Stimulated activated CD4-positive, alpha-beta T cell treated with anti-CD3 and anti-CD28 coated beads, Interleukin-2, amount 100 ng/mL, for 4 hours (primary cell): ENCODE measurements around the gene MSLN.
"Not testable (repeated sequence)": the region's sequence is repeated elsewhere in the genome, so short reads cannot be mapped to it uniquely, and the experiment has no call there.

Source experiments
- DNase-seq: peaks from one replicate; pipeline ENCODE4 v3.0.0-alpha.2; 2020; ENCODE audit warnings: low read depth

The MSLN gene

DNA sequence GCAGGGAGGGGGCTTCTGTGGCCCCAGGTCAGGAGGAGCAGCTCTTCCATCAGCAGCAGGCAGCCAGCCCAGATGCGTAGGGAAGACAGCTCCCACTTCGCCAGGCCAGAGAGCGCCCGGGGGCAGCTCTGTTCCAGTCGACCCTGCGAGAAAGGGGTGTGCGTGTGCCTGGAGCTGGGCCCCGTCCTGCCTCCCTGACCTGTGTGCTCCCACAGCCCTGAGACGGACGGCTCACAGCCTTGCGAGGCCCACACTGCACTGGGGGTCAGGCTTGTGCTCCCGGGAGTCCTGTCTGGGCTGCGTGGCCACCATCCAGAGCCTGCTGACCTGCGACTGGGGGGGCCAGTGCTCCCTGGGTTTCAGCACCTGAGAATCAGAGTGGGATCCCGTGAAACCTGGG lies 469 bp upstream of the MSLN start:
- no peak for DNase-seq

DNA sequence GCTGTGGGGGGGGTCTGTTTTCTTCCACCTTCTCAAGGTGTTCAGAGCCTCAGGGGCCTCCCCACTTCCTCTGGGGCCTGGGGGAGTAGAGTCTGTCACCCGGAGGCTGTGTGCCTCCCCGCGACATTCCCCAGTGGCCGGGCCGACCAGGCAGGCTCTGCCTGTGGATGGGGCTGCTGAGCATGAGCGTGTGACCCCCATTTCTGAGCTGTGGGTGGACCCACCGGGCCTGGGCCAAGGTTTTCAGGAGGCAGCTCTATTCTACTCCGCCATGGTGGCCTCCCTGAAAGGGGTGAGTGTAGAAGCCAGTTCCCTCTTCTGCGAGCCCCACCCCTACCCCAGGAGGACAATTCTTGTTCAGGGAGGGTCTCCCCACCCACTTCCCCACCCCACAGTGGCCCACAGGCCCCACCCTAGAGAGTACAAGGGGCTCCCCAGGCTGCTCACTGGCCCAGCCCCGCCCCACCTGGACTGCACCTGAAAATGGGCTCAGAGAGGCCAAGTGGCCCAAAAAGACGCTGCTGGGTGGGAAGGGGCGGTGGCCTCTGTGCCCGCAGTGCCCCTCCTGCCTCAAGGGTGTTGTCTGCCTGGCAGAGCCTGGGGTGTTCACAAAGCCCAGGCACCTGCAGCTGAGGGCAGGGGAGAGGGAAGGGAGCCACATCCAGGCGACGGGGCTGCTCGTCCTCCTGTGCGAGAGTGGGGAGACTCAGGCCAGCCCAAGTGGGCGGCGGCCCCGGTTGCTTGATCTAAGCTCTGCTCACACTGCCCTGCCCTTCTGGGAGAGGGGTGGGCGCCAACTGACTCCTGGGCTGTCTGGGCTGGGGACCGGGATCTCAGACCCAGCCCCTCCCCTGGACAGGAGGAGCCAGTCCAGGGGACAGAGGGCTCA lies 1.3 kb downstream of the MSLN start:
- no peak for DNase-seq

DNA sequence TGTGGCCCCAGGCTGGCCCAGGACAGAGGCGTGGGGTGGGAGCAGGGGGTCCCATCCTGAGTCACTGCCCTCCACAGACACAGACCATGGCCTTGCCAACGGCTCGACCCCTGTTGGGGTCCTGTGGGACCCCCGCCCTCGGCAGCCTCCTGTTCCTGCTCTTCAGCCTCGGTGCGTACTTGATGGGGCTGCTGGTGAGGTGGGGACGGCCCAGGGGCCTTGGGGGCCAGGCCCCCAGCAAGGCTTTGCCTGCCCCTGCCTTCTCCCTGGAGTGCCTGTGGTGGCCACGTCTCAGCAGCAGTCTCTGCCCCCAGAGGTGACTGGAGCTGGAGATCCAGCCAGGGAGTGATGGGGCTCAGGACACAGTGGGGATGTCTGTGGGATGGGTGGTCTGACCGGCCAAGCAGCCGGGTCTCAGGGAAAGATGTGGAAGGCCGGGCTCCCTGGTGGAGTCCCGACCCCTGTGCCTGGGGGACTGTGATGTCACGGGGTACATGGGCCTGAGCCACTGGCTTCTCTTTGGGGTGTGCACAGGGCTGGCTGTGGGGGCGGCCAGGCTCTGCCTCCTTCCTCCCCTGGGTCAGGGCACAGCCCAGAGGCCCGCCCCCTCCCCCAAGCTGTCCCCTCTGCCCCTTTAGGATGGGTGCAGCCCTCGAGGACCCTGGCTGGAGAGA lies 2.2 kb downstream of the MSLN start:
- DNase-seq: no peak

DNA sequence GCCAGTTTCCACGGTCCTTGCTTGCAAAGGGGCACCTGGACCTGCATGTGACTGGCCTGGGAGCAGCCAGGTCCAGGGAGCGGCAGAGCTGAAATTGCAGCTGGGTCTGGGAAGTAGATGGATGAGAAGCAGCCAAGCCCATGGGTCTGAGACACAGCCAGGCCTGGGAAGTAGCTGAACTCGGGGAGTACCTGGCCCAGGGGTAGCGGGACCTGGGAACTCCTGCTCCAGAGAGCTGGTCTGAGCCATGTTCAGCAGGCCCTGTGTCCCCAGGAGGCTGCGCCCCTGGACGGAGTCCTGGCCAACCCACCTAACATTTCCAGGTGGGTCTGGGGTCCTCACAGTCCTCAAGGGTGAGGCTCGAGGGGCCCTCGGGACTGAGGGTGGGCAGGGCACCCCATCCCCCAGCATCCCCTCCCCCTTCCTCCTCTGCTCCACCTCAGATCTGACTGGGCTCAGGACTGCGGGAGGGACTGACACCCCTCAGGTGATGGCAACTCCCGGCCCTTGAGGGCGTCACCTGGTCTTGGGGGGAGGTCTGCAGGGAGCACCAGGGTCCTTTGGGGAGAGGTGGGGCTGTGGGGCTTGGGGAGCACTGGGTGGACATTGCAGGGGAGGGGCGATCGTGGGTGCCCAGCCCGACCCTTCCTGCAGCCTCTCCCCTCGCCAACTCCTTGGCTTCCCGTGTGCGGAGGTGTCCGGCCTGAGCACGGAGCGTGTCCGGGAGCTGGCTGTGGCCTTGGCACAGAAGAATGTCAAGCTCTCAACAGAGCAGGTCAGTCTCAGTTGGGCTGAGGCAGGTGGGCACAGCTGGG lies 3.0 kb downstream of the MSLN start:
- no peak for DNase-seq

DNA sequence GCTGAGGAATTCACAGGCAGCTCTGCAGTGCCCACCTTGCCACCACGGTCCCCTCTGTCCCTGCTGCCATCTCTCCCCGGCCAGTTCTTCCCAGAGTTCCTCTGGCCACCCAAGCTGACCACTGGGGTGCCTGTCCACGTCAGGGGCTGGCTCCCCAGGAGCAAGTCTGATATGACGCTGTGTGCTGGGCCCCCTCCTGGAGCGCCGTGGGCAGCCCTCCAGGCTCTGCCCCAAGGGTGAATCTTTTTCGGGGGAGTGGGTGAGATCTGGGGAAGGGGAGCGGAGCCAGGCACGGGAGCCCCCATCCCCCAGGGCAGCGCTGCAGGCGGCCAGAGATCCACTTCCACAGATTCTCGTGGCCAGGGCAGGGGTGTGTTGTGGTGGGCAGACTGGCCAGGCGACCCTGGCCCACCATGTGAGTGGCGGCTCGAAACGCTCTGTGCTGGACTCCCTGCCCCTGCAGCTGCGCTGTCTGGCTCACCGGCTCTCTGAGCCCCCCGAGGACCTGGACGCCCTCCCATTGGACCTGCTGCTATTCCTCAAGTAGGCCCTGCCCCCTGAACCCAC lies 3.7 kb downstream of the MSLN start:
- no peak for DNase-seq

DNA sequence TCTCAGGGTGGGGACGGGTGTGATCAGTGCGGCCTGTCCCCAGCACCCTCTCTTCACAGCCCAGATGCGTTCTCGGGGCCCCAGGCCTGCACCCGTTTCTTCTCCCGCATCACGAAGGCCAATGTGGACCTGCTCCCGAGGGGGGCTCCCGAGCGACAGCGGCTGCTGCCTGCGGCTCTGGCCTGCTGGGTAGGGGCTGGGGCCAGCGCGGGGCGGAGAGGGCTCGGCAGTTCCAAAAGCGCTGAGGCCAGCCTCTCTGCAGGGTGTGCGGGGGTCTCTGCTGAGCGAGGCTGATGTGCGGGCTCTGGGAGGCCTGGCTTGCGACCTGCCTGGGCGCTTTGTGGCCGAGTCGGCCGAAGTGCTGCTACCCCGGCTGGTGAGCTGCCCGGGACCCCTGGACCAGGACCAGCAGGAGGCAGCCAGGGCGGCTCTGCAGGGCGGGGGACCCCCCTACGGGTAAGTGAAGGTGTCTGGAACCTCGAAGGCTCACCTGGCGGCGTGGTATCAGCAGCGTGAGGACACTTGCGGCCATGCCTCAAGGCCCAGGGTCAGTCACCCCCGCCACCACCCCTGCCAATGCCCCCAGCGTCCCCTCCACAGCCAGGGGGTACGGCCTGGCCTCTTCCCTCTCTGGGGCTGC lies 4.4 kb downstream of the MSLN start:
- DNase-seq: no peak

DNA sequence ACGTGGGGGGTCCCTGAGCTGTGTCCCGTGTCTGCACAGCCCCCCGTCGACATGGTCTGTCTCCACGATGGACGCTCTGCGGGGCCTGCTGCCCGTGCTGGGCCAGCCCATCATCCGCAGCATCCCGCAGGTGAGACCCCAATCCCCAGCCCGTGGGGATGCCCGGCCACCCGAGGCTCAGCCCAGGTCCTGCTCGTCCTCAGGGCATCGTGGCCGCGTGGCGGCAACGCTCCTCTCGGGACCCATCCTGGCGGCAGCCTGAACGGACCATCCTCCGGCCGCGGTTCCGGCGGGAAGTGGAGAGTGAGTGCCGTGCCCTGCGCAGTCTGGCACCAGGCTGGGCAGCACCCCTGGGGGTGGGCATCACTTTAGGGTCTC lies 4.9 kb downstream of the MSLN start:
- no peak for DNase-seq

DNA sequence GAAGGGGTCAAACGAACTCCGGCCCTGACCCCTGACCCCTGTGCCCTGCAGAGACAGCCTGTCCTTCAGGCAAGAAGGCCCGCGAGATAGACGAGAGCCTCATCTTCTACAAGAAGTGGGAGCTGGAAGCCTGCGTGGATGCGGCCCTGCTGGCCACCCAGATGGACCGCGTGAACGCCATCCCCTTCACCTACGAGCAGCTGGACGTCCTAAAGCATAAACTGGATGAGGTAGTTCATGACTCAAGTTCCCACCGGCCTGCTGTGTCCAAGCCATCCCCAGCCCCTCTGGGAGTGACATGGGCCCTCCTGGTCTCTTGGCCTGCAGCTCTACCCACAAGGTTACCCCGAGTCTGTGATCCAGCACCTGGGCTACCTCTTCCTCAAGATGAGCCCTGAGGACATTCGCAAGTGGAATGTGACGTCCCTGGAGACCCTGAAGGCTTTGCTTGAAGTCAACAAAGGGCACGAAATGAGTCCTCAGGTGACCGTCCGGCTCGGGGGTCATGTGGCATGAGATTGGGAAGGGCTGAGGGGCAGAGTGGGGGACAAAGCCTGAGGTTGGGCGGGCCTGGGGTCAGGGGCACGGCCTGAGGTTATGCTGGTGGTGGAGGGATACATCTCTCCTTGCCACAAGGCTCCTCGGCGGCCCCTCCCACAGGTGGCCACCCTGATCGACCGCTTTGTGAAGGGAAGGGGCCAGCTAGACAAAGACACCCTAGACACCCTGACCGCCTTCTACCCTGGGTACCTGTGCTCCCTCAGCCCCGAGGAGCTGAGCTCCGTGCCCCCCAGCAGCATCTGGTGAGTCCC lies 5.7 kb downstream of the MSLN start:
- no peak for DNase-seq

DNA sequence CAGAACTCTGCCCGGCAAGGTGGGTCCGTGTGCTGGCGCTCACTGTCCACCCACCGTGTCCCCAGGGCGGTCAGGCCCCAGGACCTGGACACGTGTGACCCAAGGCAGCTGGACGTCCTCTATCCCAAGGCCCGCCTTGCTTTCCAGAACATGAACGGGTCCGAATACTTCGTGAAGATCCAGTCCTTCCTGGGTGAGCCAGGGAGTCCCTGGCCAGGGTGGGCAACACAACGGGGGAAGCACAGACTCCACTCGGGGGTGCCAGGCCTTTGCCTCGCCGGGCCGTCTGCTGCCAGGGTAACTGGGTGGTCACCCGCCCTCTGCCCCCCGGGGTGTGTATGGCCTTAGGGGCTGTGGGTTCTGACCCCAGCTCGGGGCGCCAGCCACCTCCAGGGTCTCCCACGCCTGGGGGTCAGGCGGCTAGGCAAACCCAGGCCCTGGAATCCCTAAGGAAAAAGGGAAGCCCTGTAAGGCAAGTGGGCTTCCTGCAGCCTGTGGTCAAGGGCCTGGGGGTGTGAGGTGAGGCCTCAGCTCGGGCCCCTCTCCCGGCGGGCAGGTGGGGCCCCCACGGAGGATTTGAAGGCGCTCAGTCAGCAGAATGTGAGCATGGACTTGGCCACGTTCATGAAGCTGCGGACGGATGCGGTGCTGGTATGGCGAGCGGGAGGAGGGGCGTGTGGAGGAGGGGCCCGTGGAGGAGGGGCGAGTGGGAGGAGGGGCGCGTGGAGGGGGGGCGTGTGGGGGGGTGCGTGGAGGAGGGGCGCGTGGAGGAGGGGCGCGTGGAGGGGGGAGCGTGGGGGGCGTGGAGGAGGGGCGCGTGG lies 6.5 kb downstream of the MSLN start:
- no peak for DNase-seq

DNA sequence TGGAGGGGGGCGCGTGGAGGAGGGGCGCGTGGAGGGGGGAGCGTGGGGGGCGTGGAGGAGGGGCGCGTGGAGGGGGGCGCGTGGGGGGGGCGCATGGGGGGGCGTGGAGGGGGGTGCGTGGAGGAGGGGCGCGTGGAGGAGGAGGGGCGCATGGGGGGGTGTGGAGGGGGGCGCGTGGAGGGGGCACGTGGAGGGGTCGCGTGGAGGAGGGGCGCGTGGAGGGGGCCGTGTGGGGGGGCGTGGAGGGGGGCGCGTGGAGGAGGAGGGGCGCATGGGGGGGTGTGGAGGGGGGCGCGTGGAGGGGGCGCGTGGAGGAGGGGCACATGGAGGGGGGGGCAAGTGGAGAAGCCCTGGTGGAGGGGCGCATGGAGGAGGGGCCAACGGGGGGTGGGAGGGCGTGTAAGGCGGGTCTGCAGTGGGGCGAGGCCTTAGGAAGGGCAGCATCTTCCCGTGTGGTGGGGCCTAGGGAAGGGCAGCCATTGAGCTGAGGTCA lies 7.3 kb downstream of the MSLN start:
- DNase-seq: no peak

DNA sequence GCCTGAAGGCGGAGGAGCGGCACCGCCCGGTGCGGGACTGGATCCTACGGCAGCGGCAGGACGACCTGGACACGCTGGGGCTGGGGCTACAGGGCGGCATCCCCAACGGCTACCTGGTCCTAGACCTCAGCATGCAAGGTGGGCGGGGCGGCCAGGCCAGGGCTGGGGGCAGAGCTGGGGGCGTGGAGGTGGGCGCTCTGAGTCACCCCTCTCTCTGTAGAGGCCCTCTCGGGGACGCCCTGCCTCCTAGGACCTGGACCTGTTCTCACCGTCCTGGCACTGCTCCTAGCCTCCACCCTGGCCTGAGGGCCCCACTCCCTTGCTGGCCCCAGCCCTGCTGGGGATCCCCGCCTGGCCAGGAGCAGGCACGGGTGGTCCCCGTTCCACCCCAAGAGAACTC lies 7.9 kb downstream of the MSLN start:
- no peak for DNase-seq

DNA sequence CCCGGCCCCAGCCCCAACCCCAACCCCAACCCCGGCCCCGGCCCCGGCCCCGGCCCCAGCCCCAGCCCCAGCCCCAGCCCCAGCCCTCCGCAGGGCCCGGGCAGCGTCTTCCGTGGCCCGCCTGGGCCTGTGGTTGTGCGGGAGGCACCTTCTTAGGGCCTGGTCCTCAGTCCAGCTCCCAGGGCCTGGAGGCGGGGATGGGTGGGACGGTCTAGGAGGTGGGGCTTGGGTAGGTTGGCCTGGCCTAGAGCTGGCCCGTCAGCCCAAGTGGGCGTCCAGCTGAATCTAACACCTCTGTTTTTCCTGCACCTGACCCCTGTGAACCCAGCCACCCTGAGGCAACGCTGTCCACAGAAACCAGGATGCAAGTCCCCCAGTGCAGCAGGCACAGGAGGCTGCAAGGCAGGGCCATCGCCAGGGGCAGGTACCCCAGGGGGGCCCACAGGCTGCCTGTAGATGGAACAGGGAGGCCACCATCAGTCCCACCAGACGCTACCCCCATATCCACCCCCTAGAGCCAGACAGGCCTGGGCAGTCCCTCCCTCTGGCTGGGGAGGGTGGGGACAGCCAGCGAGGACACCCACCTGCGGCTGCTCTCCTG lies 8.8 kb downstream of the MSLN start:
- no peak for DNase-seq

DNA sequence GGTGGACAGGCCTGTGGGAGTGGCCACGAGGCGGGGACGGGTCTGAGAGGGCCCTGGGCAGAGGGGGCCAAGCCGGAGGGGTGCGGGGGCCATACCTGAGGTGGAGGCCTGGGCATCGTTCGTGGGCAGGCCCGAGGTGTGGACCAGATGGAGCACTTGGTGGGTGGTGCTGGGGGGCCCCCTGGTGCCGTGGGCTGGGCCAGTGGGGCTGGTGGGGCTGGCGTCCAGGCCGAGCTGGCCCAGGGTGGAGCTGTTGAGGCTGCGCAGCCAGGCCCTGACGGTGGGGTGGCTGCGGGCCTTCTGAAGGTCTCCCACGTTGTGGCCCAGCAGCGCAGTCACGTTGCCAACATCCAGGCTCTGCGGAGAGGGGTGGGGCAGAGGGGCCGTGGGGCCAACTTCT lies 9.4 kb downstream of the MSLN start:
- no peak for DNase-seq

DNA sequence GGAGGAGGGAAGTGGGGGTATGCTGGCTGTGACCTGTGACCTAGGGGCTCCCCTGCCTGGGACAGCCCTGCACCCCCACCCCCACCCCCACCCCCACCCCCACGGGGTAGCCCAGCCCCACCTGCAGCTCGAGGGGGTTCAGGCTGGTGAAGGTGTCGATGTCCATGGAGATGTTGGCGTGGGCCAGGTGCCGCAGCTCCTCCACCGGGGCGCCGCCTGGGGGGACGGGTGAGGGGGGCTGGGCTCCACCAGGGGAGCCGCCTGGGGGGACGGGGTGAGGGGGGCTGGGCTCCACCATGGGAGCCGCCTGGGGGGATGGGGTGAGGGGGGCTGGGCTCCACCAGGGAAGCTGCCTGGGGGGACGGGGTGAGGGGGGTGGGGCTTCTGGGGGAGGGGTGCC lies 9.9 kb downstream of the MSLN start:
- DNase-seq: no peak

DNA sequence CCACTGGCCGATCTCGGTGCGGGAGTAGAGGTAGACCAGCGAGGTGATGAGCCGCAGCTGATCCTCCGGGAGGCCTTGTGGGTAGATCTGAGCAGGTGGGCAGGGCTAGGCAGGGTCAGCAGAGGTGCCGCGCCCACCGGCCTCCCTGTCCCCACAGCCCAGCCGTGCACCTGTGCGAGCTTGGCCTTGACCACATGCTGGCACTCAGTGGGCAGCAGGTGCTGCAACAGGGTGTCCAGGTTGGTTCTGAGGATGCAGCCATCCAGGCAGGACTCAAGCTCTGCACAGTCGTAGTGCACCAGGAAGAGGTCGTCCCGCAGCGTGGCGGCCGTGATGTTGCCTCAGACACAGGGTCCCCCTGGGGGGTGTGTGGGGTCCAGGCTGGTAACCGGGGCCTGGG lies 12.4 kb downstream of the MSLN start:
- DNase-seq: no peak

DNA sequence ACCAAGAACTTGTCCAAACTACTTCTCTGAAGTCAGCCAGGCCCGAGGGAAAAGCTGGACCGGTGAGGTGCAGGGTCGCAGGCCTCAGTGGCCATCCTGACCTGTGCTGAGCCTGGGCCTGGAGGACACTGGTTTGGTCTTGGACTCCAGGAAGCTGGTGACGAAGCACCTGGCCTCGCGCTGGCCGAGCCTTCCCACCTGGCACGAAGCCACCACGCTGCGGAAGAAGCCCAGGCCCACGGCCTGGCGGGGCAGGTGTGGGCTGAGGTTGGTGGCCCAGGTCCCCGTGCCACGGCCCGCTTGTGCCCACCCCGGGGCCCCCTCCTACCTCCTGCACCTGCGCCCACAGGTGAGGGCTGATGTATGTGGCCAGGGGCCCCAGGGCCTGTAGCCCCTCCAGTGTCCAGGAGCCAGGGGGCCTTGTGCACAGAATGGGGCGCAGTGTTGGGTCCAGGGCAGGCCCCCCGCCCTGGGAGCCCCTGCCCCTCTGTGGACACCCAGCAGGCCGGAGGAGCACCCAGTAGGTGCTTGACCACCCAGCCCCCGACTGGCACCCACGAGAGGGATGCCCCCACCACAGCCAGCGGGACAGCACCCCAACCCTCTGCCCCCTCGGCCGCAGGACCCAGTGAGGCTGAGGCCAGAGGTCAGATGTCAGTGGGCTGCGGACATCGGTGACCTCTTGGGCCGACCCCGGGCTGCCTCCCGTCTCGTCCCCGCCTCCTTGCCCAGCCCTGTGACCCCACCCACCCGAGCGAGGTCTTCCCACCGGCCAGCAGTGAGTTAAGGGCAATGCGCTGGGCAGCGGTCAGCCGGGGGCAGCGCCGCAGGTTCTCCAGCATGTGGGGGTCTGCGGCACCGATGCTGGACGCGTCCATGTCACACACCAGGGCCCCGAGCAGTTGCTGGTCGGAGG lies 13.8 kb downstream of the MSLN start:
- no peak for DNase-seq

DNA sequence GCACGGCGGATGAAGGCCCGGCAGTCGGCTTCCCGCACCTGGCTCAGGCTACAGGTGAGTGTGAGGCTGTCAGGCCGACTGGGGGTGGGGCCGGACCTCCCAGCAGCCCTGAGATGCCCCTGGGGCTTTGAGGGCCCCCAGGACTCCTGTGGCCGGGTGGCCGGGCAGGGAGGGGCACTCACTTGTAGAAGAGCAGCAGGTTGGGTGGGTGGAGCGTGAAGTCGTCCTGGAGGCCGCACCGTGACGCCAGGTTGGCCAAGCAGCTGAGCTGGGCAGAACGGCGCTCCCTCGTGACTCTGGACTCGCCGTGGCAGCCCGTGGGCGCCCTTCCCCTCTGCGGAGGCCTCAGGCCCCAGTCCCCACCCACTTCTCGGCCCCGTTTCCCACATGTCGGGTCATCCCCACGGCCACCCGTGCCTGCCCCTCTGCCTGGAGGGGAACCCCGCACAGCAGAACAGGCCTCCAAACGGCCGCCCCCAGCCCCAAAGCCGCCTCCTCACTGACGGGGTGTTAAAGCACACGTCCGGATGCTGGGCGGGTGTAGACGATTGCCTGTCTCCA lies 14.8 kb downstream of the MSLN start:
- DNase-seq: no peak

DNA sequence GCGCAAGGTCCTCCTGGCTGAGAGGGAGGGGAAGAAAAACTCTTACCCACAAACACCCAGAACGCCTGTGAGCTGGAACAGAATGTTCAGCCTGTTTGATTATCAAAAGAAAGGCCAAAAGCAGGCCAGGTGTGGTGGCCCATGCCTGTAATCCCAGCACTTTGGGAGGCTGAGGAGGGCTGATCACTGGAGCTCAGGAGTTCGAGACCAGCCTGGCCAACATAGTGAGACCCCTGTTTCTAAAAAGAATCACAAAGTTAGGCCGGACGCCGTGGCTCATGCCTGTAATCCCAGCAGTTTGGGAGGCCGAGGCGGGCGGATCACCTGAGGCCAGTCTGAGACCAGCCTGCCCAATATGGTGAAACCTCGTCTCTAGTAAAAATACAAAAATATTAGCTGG lies 15.8 kb downstream of the MSLN start:
- DNase-seq: not testable (repeated sequence)
